ENCODE measurements around the gene NSMCE1.

GRCh38 chr16:27235938-27236245, 32.7 kb downstream of the NSMCE1 start:
- TF ChIP-seq GLIS3 (CRISPR knock-in tag; IDR thresholded peaks at IDR 0.05) (no peak), BACH2 (CRISPR knock-in tag; IDR thresholded peaks at IDR 0.05; ENCODE audit: borderline replicate concordance) (no peak), OSR1 (CRISPR knock-in tag; IDR thresholded peaks at IDR 0.05) (no peak), ZNF8 (CRISPR knock-in tag; IDR thresholded peaks at IDR 0.05) (no peak), ESRRG (CRISPR knock-in tag; IDR thresholded peaks at IDR 0.05) (no peak), ZFP30 (CRISPR knock-in tag; IDR thresholded peaks at IDR 0.05) (no peak), ZC3H10 (CRISPR knock-in tag; IDR thresholded peaks at IDR 0.05) (no peak)
- TF ChIP-seq, protein P1, sequence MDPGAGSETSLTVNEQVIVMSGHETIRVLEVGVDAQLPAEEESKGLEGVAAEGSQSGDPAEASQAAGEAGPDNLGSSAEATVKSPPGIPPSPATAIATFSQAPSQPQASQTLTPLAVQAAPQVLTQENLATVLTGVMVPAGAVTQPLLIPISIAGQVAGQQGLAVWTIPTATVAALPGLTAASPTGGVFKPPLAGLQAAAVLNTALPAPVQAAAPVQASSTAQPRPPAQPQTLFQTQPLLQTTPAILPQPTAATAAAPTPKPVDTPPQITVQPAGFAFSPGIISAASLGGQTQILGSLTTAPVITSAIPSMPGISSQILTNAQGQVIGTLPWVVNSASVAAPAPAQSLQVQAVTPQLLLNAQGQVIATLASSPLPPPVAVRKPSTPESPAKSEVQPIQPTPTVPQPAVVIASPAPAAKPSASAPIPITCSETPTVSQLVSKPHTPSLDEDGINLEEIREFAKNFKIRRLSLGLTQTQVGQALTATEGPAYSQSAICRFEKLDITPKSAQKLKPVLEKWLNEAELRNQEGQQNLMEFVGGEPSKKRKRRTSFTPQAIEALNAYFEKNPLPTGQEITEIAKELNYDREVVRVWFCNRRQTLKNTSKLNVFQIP (CRISPR knock-in tag; IDR thresholded peaks at IDR 0.05; ENCODE audit: borderline replicate concordance, low read depth): no peak
- TF ChIP-seq, protein P2, sequence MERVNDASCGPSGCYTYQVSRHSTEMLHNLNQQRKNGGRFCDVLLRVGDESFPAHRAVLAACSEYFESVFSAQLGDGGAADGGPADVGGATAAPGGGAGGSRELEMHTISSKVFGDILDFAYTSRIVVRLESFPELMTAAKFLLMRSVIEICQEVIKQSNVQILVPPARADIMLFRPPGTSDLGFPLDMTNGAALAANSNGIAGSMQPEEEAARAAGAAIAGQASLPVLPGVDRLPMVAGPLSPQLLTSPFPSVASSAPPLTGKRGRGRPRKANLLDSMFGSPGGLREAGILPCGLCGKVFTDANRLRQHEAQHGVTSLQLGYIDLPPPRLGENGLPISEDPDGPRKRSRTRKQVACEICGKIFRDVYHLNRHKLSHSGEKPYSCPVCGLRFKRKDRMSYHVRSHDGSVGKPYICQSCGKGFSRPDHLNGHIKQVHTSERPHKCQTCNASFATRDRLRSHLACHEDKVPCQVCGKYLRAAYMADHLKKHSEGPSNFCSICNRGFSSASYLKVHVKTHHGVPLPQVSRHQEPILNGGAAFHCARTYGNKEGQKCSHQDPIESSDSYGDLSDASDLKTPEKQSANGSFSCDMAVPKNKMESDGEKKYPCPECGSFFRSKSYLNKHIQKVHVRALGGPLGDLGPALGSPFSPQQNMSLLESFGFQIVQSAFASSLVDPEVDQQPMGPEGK (CRISPR knock-in tag; IDR thresholded peaks at IDR 0.05; ENCODE audit: borderline replicate concordance): no peak
- TF ChIP-seq, protein P3, sequence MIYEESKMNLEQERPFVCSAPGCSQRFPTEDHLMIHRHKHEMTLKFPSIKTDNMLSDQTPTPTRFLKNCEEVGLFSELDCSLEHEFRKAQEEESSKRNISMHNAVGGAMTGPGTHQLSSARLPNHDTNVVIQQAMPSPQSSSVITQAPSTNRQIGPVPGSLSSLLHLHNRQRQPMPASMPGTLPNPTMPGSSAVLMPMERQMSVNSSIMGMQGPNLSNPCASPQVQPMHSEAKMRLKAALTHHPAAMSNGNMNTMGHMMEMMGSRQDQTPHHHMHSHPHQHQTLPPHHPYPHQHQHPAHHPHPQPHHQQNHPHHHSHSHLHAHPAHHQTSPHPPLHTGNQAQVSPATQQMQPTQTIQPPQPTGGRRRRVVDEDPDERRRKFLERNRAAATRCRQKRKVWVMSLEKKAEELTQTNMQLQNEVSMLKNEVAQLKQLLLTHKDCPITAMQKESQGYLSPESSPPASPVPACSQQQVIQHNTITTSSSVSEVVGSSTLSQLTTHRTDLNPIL (CRISPR knock-in tag; IDR thresholded peaks at IDR 0.05; ENCODE audit: low read depth): no peak

Measured in SK-N-SH treated with all-trans-retinoic acid at 6 μM for 48 hours (cell line).